SK-N-SH (cell line): ENCODE results near the gene EHD1. TPM values are rescaled to one million over a fixed set of nuclear protein-coding genes. Genes with fewer than 3 reads are reported as not detected.

ENCODE experiments used
- CTCF ChIA-PET: fragments of 300-600, 350-600 bp; formaldehyde crosslinking; extraction: SDS; loops from one replicate; lab custom pipeline; 2021; lab: Yijun Ruan, JAX
- POLR2A ChIA-PET: fragments of 350-600 bp; sonication (Branson Sonifier 250); formaldehyde crosslinking; extraction: SDS; loops from one replicate; lab custom pipeline; 2020; ENCODE audit warnings: antibody characterized with exemption, inconsistent platforms; lab: Yijun Ruan, JAX
- DNase-seq: peaks from one replicate; pipeline ENCODE4 v3.0.0; 2012
- H2AFZ ChIP-seq: fragments of 200-600 bp; sonication (generic); 2 replicates; pipeline ENCODE4 v1.8.1; 2016; ENCODE audit warnings: antibody characterized with exemption, mild to moderate bottlenecking, low read depth
- H3F3A ChIP-seq: fragments of 200-600 bp; sonication (generic); replicated peaks from 2 replicates; pipeline ENCODE3; 2016; ENCODE audit warnings: antibody characterized with exemption, mild to moderate bottlenecking; ENCODE audit not compliant: insufficient read depth
- H3K27ac ChIP-seq, 2 experiments: fragments of 200-500 bp in 1 of 2; fragments of 200-600 bp in 1 of 2; sonication (Bioruptor generic) in 1 of 2; sonication (generic), shearing (Covaris generic) in 1 of 2; 2 replicates each; pipeline versions ENCODE4 v1.5.1 to v1.6.1; 2014 to 2016; ENCODE audit warnings: low read depth in 2 of 2, inconsistent platforms in 1 of 2, low read length in 1 of 2, mild to moderate bottlenecking in 1 of 2, mixed read lengths in 1 of 2
- H3K27me3 ChIP-seq: fragments of 200-600 bp; sonication (generic), shearing (Covaris generic); 2 replicates; pipeline ENCODE4 v1.6.1; 2016; ENCODE audit warnings: mixed run types; ENCODE audit not compliant: insufficient read depth
- H3K36me3 ChIP-seq, 2 experiments: fragments of 200-500 bp in 1 of 2; fragments of 200-600 bp in 1 of 2; sonication (Bioruptor generic) in 1 of 2; sonication (generic) in 1 of 2; replicated peaks in 1 of 2; 2 replicates each; pipeline versions ENCODE3 to v1.5.1; 2014 to 2016; ENCODE audit warnings: low read length in 1 of 2, mild to moderate bottlenecking in 1 of 2; ENCODE audit not compliant: insufficient read depth in 2 of 2, control insufficient read depth in 1 of 2
- H3K4me1 ChIP-seq, 2 experiments: fragments of 200-500 bp in 1 of 2; fragments of 200-600 bp in 1 of 2; sonication (Bioruptor generic) in 1 of 2; sonication (generic), shearing (Covaris generic) in 1 of 2; 2 replicates each; pipeline versions ENCODE4 v1.5.1 to v1.6.1; 2014 to 2016; ENCODE audit warnings: low read depth in 1 of 2, low read length in 1 of 2, mixed run types in 1 of 2; ENCODE audit not compliant: insufficient read depth in 2 of 2, control insufficient read depth in 1 of 2
- H3K4me2 ChIP-seq: fragments of 200-600 bp; sonication (generic), shearing (Covaris generic); 2 replicates; pipeline ENCODE4 v1.6.1; 2017; ENCODE audit warnings: mixed run types
- H3K4me3 ChIP-seq, 2 experiments: fragments of 200-500 bp in 1 of 2; fragments of 200-600 bp in 1 of 2; sonication (Bioruptor generic) in 1 of 2; sonication (generic), shearing (Covaris generic) in 1 of 2; 2 replicates each; pipeline versions ENCODE4 v1.5.1 to v1.8.1; 2014 to 2016; ENCODE audit warnings: low read depth in 2 of 2, inconsistent platforms in 1 of 2, low read length in 1 of 2, mild to moderate bottlenecking in 1 of 2, mixed read lengths in 1 of 2, moderate library complexity in 1 of 2
- H3K79me2 ChIP-seq: fragments of 200-600 bp; sonication (generic); 2 replicates; pipeline ENCODE4 v1.8.1; 2017; ENCODE audit warnings: mild to moderate bottlenecking; ENCODE audit not compliant: insufficient read depth
- H3K9ac ChIP-seq: fragments of 200-600 bp; sonication (generic); 2 replicates; pipeline ENCODE4 v1.6.1; 2017; ENCODE audit warnings: mixed run types
- H3K9me2 ChIP-seq: fragments of 200-600 bp; sonication (generic); 2 replicates; pipeline ENCODE4 v1.6.1; 2017; ENCODE audit warnings: mixed run types
- H3K9me3 ChIP-seq: fragments of 200-600 bp; sonication (generic); 2 replicates; pipeline ENCODE4 v1.6.1; 2017; ENCODE audit warnings: mixed run types, mild to moderate bottlenecking, moderate library complexity
- H4K20me1 ChIP-seq: fragments of 200-600 bp; sonication (generic); 2 replicates; pipeline ENCODE4 v1.6.1; 2017; ENCODE audit warnings: mild to moderate bottlenecking, mixed run types; ENCODE audit not compliant: insufficient read depth
- CHD2 ChIP-seq: fragments of 150-350 bp; IDR thresholded peaks from 2 replicates; pipeline ENCODE4 v1.6.1; 2018; ENCODE audit warnings: low read length; ENCODE audit not compliant: partially characterized antibody
- ELF1 ChIP-seq: IDR thresholded peaks from 2 replicates; pipeline ENCODE4 v1.4.0; 2012
- EZH2phosphoT487 ChIP-seq: fragments of 200-600 bp; sonication (generic); IDR thresholded peaks from 2 replicates; pipeline ENCODE4 v1.6.1; 2017; ENCODE audit warnings: low read depth, mixed run types, mild to moderate bottlenecking, antibody characterized with exemption, moderate library complexity, borderline replicate concordance
- IRF3 ChIP-seq: fragments of 150-350 bp; IDR thresholded peaks from 2 replicates; pipeline ENCODE4 v1.6.1; 2016; ENCODE audit warnings: mild to moderate bottlenecking, low read depth, low read length
- MAX ChIP-seq: IDR thresholded peaks from 2 replicates; pipeline ENCODE4 v1.4.0; 2012; ENCODE audit warnings: low read depth
- MEF2A ChIP-seq: IDR thresholded peaks from 2 replicates; pipeline ENCODE4 v1.4.0; 2012; ENCODE audit warnings: low read depth, borderline replicate concordance
- MXI1 ChIP-seq: IDR thresholded peaks from 2 replicates; pipeline ENCODE4 v1.6.1; 2012; ENCODE audit warnings: mild to moderate bottlenecking, low read depth, low read length, improper control_type of control experiment
- NFIC ChIP-seq: IDR thresholded peaks from 2 replicates; pipeline ENCODE4 v1.4.0; 2012; ENCODE audit warnings: borderline replicate concordance
- NRF1 ChIP-seq: IDR thresholded peaks from 2 replicates; pipeline ENCODE4 v1.6.1; 2012; ENCODE audit warnings: low read depth, mild to moderate bottlenecking, low read length
- RFX5 ChIP-seq: IDR thresholded peaks from 2 replicates; pipeline ENCODE4 v1.6.1; 2012; ENCODE audit warnings: mild to moderate bottlenecking, improper control_type of control experiment, low read length
- RXRA ChIP-seq: IDR thresholded peaks from 2 replicates; pipeline ENCODE4 v1.4.0; 2012; ENCODE audit warnings: low read depth, mild to moderate bottlenecking, borderline replicate concordance
- SMC3 ChIP-seq: IDR thresholded peaks from 2 replicates; pipeline ENCODE4 v1.6.1; 2012; ENCODE audit warnings: low read depth, low read length, improper control_type of control experiment
- TCF12 ChIP-seq: IDR thresholded peaks from 2 replicates; pipeline ENCODE4 v1.4.0; 2012
- TEAD4 ChIP-seq: IDR thresholded peaks from 2 replicates; pipeline ENCODE4 v1.4.0; 2012; ENCODE audit warnings: mild to moderate bottlenecking, borderline replicate concordance; ENCODE audit not compliant: insufficient read depth
- USF2 ChIP-seq: fragments of 150-350 bp; IDR thresholded peaks from 2 replicates; pipeline ENCODE4 v1.6.1; 2017; ENCODE audit warnings: antibody characterized with exemption, low read length, low read depth, borderline replicate concordance
- whole genome bisulfite sequencing: methylation state at CpG from one replicate; pipeline ENCODE4 v1.1.6; 2017; ENCODE audit warnings: low lambda C conversion rate; 5-methylcytosine and 5-hydroxymethylcytosine counted together
- polyA plus RNA-seq, 3 experiments: library from polyadenylated mRNA; depleted of rRNA; stranded (reverse); fragments of >200 nt; gene quantifications; 2 replicates each; pipeline ENCODE4 v1.2.3, GENCODE V29; 2012
- TF ChIP-seq, protein P1 (sequence below): IDR thresholded peaks from 2 replicates; pipeline ENCODE4 v1.4.0; 2012; ENCODE audit warnings: low read depth, borderline replicate concordance
- TF ChIP-seq, protein P2 (sequence below): IDR thresholded peaks from 2 replicates; pipeline ENCODE4; 2012

EHD1 gene
- polyA plus RNA-seq, 1 of the 3 experiments (the other 2 are of a cell fraction): 93.3 TPM

- POLR2A ChIA-PET: no interaction called here
Observed at GRCh38 chr11:64913171-64913727, 34.8 kb upstream of the EHD1 start.

More at GRCh38 chr11:64913171-64913727, 34.8 kb upstream of the EHD1 start:
- TF ChIP-seq MXI1: no peak
- TF ChIP-seq EZH2phosphoT487: no peak
- no peak for TF ChIP-seq ELF1
- TF ChIP-seq NFIC: no peak
- TF ChIP-seq MAX: no peak
- no peak for TF ChIP-seq USF2
- TF ChIP-seq RXRA: no peak
- TF ChIP-seq, protein P1, sequence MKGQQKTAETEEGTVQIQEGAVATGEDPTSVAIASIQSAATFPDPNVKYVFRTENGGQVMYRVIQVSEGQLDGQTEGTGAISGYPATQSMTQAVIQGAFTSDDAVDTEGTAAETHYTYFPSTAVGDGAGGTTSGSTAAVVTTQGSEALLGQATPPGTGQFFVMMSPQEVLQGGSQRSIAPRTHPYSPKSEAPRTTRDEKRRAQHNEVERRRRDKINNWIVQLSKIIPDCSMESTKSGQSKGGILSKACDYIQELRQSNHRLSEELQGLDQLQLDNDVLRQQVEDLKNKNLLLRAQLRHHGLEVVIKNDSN: no peak
- no peak for TF ChIP-seq TEAD4
- TF ChIP-seq RFX5: no peak
- TF ChIP-seq TCF12: no peak
- no peak for TF ChIP-seq CHD2
- TF ChIP-seq, protein P2, sequence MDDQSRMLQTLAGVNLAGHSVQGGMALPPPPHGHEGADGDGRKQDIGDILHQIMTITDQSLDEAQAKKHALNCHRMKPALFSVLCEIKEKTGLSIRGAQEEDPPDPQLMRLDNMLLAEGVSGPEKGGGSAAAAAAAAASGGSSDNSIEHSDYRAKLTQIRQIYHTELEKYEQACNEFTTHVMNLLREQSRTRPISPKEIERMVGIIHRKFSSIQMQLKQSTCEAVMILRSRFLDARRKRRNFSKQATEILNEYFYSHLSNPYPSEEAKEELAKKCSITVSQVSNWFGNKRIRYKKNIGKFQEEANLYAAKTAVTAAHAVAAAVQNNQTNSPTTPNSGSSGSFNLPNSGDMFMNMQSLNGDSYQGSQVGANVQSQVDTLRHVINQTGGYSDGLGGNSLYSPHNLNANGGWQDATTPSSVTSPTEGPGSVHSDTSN: no peak
- TF ChIP-seq NRF1: no peak
- no peak for TF ChIP-seq SMC3
- no peak for TF ChIP-seq IRF3
- no peak for TF ChIP-seq MEF2A
- TF ChIP-seq, all 33 proteins: peak for 0
- Histone ChIP-seq H3K36me3 (peaks cover 0 to 49% of the 10 kb centered on the region in 2 experiments), H3K9me2 (no peaks in the 10 kb centered on the region), H3K9ac (no peak overlapping the region), H3K4me3 (no peak overlapping the region), H3K4me2 (no peak overlapping the region), H4K20me1 (no peaks in the 10 kb centered on the region), H3K79me2 (peaks cover 16% of the 10 kb centered on the region; the same call in 1 of the 2 replicates), H3K9me3 (no peaks in the 10 kb centered on the region), H3K27me3 (no peaks in the 10 kb centered on the region), H2AFZ (no peak overlapping the region), H3K4me1 (peaks cover 8 to 14% of the 10 kb centered on the region in 2 experiments; a peak in 3 of 4 replicates), H3K27ac (no peak overlapping the region), H3F3A (no peaks in the 10 kb centered on the region)
- CTCF ChIA-PET: interaction anchor here (1.0 kb wide), 1 partner anchor 19 kb away, joined by 3 read pairs; no protein-coding TSS in a partner anchor
- no peak for DNase-seq
- 78% methylated on average over 13 of the region's 18 CpGs for WGBS
